ENCODE measurements around the gene NDRG3.

NDRG3 gene

DNA sequence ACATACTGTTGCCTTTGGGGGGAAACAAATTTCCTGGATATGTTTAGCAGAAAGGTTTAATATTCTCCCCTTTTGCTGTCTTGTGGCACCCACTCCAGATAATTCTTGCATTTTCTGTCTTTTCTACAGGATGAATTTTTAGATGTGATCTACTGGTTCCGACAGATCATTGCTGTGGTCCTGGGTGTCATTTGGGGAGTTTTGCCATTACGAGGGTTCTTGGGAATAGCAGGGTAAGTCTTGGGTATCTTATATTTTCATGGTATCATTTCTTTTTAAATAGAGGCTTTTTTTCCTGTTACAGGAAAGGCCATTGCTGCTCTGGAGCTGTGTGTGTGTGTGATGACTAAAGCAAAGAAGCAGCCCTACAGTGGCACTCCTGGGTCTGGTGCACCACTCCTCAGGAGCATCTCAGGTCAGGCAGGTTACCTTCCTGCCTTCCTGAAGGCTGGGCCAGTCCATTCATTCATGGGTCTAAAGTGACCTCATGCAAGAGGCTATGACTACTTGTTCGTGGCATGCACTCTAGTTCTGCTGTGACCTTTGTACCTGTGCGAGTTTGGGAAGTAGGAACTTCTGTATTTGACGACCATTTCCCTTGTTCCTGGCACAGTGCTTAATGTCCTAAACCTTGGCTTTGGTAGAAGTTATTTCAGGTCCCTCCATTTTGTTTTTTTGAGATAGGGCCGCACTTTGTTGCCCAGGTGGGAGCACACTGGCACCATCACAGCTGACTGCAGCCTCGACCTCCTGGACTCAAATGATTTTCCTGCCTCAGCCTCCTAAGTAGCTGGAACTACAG is 138.1 kb downstream of the NDRG3 start:
- no peak for DNase-seq (ENCODE audit: low read depth, low spot score)
- Histone ChIP-seq H3K9ac (ENCODE audit: insufficient read length, low read depth) (peak overlapping the region; percentile 99), H3K27me3 (ENCODE audit: insufficient read depth, insufficient read length) (no peaks in the 10 kb centered on the region), H3K4me3 (ENCODE audit: insufficient read length, low read depth) (no peak overlapping the region), H3K36me3 (ENCODE audit: insufficient read depth, insufficient read length, low read length) (peaks cover 53% of the 10 kb centered on the region), H3K4me1 (ENCODE audit: insufficient read depth, insufficient read length) (peaks cover 7% of the 10 kb centered on the region), H3K9me3 (ENCODE audit: insufficient read depth, low read length) (no peaks in the 10 kb centered on the region)
- TF ChIP-seq SUZ12 (IDR thresholded peaks at IDR 0.05; ENCODE audit: extremely low read depth, insufficient read depth, insufficient read length) (no peak), ZNF274 (IDR thresholded peaks at IDR 0.05; ENCODE audit: low read depth, low read length) (no peak), YY1 (IDR thresholded peaks at IDR 0.05; ENCODE audit: insufficient read depth, insufficient read length) (no peak)

DNA sequence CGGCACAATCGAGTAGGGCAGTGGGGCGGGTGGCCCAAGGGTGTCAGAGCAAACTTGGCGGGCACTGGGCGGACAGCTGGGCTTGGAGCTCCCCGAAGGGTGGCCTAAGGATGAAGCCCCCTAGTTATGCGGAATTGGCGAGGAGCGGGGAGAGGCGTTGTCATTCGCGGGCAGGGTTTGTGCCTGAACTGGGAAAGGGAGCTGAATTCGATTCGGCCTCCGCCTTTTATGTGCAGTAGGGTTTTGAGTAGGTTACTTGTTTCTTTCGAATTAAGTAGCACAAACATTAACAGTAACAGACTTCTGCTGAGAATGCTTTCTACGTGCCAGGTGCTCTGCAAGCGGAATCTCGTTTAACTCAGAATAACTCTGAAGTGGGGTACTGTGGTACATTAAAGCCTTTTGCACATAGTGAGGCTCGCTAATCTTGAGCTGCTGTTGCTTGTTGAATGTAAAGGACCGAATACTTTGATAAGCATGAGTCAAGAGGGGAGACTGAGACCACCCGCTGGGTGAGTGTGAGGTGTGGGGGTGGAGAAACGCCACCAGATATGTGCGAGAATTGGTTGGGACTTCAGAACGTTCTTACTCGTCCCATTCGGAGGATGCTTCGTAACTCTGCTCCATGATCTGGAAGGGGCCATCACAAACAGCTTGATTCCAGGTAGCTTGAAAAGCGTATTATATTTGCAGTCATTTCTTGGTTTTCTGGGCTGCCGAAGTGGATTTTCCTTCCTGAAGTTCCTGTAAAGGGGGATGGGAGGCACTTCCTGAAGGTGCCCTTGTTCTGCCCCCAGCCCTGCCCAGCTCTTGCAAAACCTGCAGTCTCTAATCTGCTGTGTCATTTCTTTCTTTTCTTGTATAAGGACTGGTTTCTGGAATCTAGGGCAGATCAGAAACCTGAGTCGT is 139.5 kb downstream of the NDRG3 start:
- TF ChIP-seq YY1 (IDR thresholded peaks at IDR 0.05; ENCODE audit: insufficient read depth, insufficient read length): no peak
- TF ChIP-seq ZNF274 (IDR thresholded peaks at IDR 0.05; ENCODE audit: low read depth, low read length): no peak
- no peak for TF ChIP-seq SUZ12 (IDR thresholded peaks at IDR 0.05; ENCODE audit: extremely low read depth, insufficient read depth, insufficient read length)
- H3K36me3 ChIP-seq (ENCODE audit: insufficient read depth, insufficient read length, low read length): peaks cover 39% of the 10 kb centered on the region
- H3K4me3 ChIP-seq (ENCODE audit: insufficient read length, low read depth): peak overlapping the region; percentile 99
- H3K9me3 ChIP-seq (ENCODE audit: insufficient read depth, low read length): no peaks in the 10 kb centered on the region
- H3K4me1 ChIP-seq (ENCODE audit: insufficient read depth, insufficient read length): peaks cover 7% of the 10 kb centered on the region
- H3K27me3 ChIP-seq (ENCODE audit: insufficient read depth, insufficient read length): no peaks in the 10 kb centered on the region
- DNase-seq (ENCODE audit: low read depth, low spot score): no peak
- H3K9ac ChIP-seq (ENCODE audit: insufficient read length, low read depth): peak overlapping the region; percentile 99

DNA sequence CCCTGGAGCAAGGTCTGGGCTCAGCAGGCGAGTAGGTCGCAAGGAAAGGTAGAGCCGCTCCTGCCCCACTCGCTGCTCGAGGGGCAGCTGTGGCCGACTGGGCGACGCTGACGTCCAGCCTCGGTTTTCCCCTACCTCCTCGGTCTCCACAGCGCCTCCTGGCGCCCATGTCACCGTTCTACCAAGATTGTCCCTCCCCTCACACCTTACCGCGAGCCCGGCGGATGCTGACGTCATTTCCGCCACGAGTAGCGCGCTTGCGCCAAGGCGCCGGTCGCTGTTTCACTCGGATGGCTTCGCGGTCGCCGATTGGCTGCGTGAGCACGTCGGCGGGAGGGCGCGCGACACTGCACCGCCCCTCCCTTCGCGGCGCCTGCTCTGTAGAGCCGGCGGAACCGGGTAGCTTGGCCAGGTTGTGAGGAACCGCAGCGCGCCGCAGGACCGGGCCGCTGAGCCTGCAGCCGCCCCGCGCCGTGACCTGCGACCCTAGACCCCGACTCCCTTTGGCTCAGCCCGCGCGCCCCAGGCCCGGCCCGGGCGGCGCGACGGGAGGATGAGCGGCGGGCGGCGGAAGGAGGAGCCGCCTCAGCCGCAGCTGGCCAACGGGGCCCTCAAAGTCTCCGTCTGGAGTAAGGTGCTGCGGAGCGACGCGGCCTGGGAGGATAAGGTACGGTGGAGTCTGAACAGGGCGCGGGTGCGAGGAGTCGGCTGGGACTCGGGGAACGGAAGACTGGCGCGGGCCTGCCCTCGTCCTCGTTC is 140.3 kb downstream of the NDRG3 start, which contains the start of gene RAB5IF:
Gene RAB5IF (plus strand): TSS at position 381 of the 759 bp plus-strand sequence. CDS start 173 bp downstream, at position 554.
- Histone ChIP-seq H3K36me3 (ENCODE audit: insufficient read depth, insufficient read length, low read length) (peaks cover 31% of the 10 kb centered on the region), H3K4me1 (ENCODE audit: insufficient read depth, insufficient read length) (peaks cover 7% of the 10 kb centered on the region), H3K9me3 (ENCODE audit: insufficient read depth, low read length) (no peaks in the 10 kb centered on the region), H3K27me3 (ENCODE audit: insufficient read depth, insufficient read length) (no peaks in the 10 kb centered on the region), H3K4me3 (ENCODE audit: insufficient read length, low read depth) (peak within 1 kb of the TSS; percentile 99), H3K9ac (ENCODE audit: insufficient read length, low read depth) (peak within 1 kb of the TSS; percentile 99)
- peak; percentile 99 for DNase-seq (ENCODE audit: low read depth, low spot score)
- no peak for TF ChIP-seq ZNF274 (IDR thresholded peaks at IDR 0.05; ENCODE audit: low read depth, low read length)
- TF ChIP-seq SUZ12 (IDR thresholded peaks at IDR 0.05; ENCODE audit: extremely low read depth, insufficient read depth, insufficient read length): no peak

DNA sequence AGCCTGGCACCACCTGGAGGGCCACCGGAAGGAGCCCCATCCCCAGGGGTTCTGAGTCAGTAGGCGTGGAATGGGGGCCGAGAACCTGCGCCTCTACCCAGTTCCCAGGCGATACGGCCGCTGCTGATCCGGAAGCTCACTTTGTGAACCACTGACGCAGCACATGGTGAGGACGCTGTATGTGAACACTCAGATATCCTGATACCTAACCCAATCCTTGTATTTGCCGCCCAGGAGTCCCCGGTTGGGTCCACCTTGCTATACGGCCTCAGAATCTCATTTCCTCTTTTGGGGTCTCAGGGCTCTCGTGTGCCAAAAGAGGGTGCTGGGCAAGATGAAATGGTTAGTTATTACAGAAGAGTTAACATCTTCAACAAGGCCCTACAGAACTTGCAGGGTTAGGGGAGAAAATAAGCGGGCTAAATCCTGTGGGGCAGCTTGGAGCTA is 140.9 kb downstream of the NDRG3 start:
- Histone ChIP-seq H3K36me3 (ENCODE audit: insufficient read depth, insufficient read length, low read length) (peaks cover 26% of the 10 kb centered on the region), H3K9ac (ENCODE audit: insufficient read length, low read depth) (peak overlapping the region; percentile 47), H3K27me3 (ENCODE audit: insufficient read depth, insufficient read length) (no peaks in the 10 kb centered on the region), H3K9me3 (ENCODE audit: insufficient read depth, low read length) (no peaks in the 10 kb centered on the region), H3K4me3 (ENCODE audit: insufficient read length, low read depth) (peak overlapping the region; percentile 99), H3K4me1 (ENCODE audit: insufficient read depth, insufficient read length) (peaks cover 7% of the 10 kb centered on the region)
- no peak for DNase-seq (ENCODE audit: low read depth, low spot score)
- TF ChIP-seq SUZ12 (IDR thresholded peaks at IDR 0.05; ENCODE audit: extremely low read depth, insufficient read depth, insufficient read length): no peak
- TF ChIP-seq ZNF274 (IDR thresholded peaks at IDR 0.05; ENCODE audit: low read depth, low read length): no peak

Measured in NT2/D1 (cell line).